NCI-H2107 (cell line): ENCODE data around the gene RPS23.

ENCODE experiments used
- DNase-seq: peaks from one replicate; lab custom pipeline; 2025; lab: John Stamatoyannopoulos, UW

Gene RPS23

GRCh38 chr5:82244854-82245635 lies 33.1 kb downstream of the RPS23 start:
- no peak for DNase-seq

GRCh38 chr5:82244151-82244550 lies 34.0 kb downstream of the RPS23 start:
- DNase-seq: no peak

- peak; percentile 0 for DNase-seq
Measured at GRCh38 chr5:82234885-82235284, 43.3 kb downstream of the RPS23 start.

- DNase-seq: peak; percentile 59
Measured at GRCh38 chr5:82225525-82226172, 52.5 kb downstream of the RPS23 start.
